Hepatocyte (in vitro differentiated cells): Measurements from ENCODE around the gene ZNF710.

Experiments used
- EZH2 ChIP-seq: fragments of 200-600 bp; sonication (generic); IDR thresholded peaks from 2 replicates; pipeline ENCODE4 v1.6.1; 2016; ENCODE audit warnings: antibody characterized with exemption, mild to moderate bottlenecking, borderline replicate concordance
- EZH2phosphoT487 ChIP-seq: fragments of 200-600 bp; sonication (generic); IDR thresholded peaks from one replicate; pipeline ENCODE4 v1.6.1; 2018; ENCODE audit warnings: antibody characterized with exemption, mild to moderate bottlenecking, low read depth, moderate library complexity; ENCODE audit not compliant: unreplicated experiment, severe bottlenecking
- TF ChIP-seq, protein P1 (sequence below): fragments of 200-600 bp; sonication (generic); IDR thresholded peaks from 2 replicates; pipeline ENCODE4 v1.5.1; 2016; ENCODE audit warnings: antibody characterized with exemption, mild to moderate bottlenecking; ENCODE audit not compliant: poor library complexity

DNA sequence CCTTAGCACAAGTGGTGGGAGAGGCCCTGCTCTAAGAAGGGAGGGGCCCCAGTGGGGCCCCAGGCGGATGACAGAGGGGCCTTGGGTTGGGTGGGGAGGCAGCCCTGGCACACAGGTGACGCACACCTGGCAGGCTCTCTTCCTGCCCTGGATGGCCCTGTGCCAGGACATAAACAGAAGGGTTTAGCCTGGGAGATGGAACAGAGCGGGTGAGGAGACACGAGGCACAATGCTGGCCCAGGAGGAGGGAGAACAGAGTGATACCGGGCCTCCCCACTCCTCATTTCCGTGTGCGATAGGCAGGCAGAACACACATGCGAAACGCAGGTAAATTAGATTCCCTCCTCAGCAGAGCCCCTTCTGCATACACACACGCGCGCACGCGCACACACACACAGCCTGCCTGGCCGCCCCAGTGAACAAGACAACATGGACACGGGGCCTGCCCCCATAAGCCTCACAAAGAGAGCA lies 61.4 kb downstream of the ZNF710 start:
- TF ChIP-seq, protein P1, sequence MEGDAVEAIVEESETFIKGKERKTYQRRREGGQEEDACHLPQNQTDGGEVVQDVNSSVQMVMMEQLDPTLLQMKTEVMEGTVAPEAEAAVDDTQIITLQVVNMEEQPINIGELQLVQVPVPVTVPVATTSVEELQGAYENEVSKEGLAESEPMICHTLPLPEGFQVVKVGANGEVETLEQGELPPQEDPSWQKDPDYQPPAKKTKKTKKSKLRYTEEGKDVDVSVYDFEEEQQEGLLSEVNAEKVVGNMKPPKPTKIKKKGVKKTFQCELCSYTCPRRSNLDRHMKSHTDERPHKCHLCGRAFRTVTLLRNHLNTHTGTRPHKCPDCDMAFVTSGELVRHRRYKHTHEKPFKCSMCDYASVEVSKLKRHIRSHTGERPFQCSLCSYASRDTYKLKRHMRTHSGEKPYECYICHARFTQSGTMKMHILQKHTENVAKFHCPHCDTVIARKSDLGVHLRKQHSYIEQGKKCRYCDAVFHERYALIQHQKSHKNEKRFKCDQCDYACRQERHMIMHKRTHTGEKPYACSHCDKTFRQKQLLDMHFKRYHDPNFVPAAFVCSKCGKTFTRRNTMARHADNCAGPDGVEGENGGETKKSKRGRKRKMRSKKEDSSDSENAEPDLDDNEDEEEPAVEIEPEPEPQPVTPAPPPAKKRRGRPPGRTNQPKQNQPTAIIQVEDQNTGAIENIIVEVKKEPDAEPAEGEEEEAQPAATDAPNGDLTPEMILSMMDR: no peak
- TF ChIP-seq EZH2 (no peak), EZH2phosphoT487 (no peak)
